CD4-positive, CD25-positive, alpha-beta regulatory T cell (primary cell): ENCODE measurements around the gene BLID. TPM values are rescaled to one million over a fixed set of nuclear protein-coding genes. Genes with fewer than 3 reads are reported as not detected.

Experiments used
- ATAC-seq, 2 donors: fragments of 150-1000 bp; cut with Tn5 transposase; one replicate each; pipeline ENCODE4 v1.10.0; 2021; ENCODE audit warnings: low read depth in 2 of 2, moderate number of reproducible peaks in 2 of 2, moderate library complexity in 1 of 2
- DNase-seq, 3 donors: peaks; one replicate each; pipeline versions ENCODE4 v3.0.0 to v3.0.0-alpha.2; 2012 to 2022; ENCODE audit warnings: mixed read lengths in 1 of 3
- H3K27ac ChIP-seq: one replicate; pipeline ENCODE4 v1.7.0; 2013; ENCODE audit warnings: mild to moderate bottlenecking, low read length; ENCODE audit not compliant: insufficient read depth, poor library complexity, severe bottlenecking
- H3K27me3 ChIP-seq: one replicate; pipeline ENCODE4 v1.7.0; 2013; ENCODE audit warnings: low read length; ENCODE audit not compliant: control insufficient read depth, insufficient read depth
- H3K36me3 ChIP-seq: one replicate; pipeline ENCODE4 v1.7.0; 2013; ENCODE audit warnings: mild to moderate bottlenecking, low read length, moderate library complexity; ENCODE audit not compliant: control insufficient read depth, insufficient read depth
- H3K4me1 ChIP-seq: 2 replicates; pipeline ENCODE4 v1.7.0; 2013; ENCODE audit warnings: mild to moderate bottlenecking, low read length; ENCODE audit not compliant: insufficient read depth, control insufficient read depth, poor library complexity, severe bottlenecking
- H3K4me3 ChIP-seq: one replicate; pipeline ENCODE4 v1.7.0; 2013; ENCODE audit warnings: low read depth, mild to moderate bottlenecking, low read length, moderate library complexity
- H3K9me3 ChIP-seq, 2 experiments: 1 replicate in 1 of 2; 2 replicates in 1 of 2; pipeline ENCODE4 v1.7.0; 2013; ENCODE audit warnings: low read length in 2 of 2, mild to moderate bottlenecking in 1 of 2, moderate library complexity in 1 of 2; ENCODE audit not compliant: control insufficient read depth in 2 of 2
- H3K27ac Mint-ChIP-seq, 3 donors: one replicate each; pipeline ENCODE4 v1.8.0; 2020 to 2022; ENCODE audit warnings: mild to moderate bottlenecking in 3 of 3, mixed read lengths in 3 of 3, moderate library complexity in 2 of 3
- H3K27me3 Mint-ChIP-seq: one replicate; pipeline ENCODE4 v1.8.0; 2022; ENCODE audit warnings: mild to moderate bottlenecking, mixed read lengths
- H3K36me3 Mint-ChIP-seq: one replicate; pipeline ENCODE4 v1.8.0; 2020; ENCODE audit warnings: mixed read lengths
- H3K4me1 Mint-ChIP-seq, 4 donors: one replicate each; pipeline ENCODE4 v1.8.0; 2020 to 2022; ENCODE audit warnings: mixed read lengths in 4 of 4, mild to moderate bottlenecking in 1 of 4
- H3K4me3 Mint-ChIP-seq, 4 donors: one replicate each; pipeline ENCODE4 v1.8.0; 2020 to 2022; ENCODE audit warnings: mild to moderate bottlenecking in 4 of 4, mixed read lengths in 4 of 4, moderate library complexity in 3 of 4
- H3K9me3 Mint-ChIP-seq, 7 donors: one replicate each; pipeline ENCODE4 v1.8.0; 2020 to 2022; ENCODE audit warnings: mixed read lengths in 7 of 7, mild to moderate bottlenecking in 3 of 7, moderate library complexity in 2 of 7
- polyA plus RNA-seq, 4 donors: library from polyadenylated mRNA; unstranded; fragments of 300-500 nt; fragmentation: Illumina TruSeq; gene quantifications; one replicate each; pipeline ENCODE4 v1.2.3, GENCODE V29; 2021
- total RNA-seq: library from RNA; stranded (reverse); gene quantifications from one replicate; pipeline ENCODE4 v1.2.3, GENCODE V29; 2022

Gene BLID
- total and polyA plus RNA-seq, 5 donors from 2014 or later: not detected

DNA sequence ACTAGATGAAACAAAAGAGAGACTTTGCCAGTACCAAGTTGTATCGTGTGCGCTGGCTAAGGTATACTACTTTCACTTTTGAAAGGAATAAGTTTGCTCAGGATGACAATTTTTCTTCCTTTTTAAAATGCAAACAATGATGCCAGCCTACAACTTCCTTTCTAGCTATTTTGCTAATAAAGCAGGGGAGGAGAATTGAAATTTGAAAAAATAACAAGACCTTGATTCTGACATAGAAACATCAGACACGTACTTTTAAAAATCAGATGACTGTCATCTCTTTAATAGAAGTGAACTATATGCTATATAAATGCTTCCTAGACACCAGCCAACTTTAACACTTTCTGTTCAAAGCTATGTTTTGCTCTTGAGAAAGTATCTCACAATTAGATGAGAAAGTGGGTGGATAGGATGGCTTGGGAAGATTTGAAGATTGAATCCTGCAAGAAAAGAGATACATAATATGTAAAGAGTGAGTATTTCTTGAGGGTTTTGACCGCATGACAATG, 41.7 kb upstream of the BLID start:
- Mint-ChIP-seq H3K36me3 (no peaks in the 10 kb centered on the region), H3K27ac (peak overlapping the region in 1 of 3 donors; percentile 22), H3K4me1 (peaks cover 0 to 18% (median 9%) of the 10 kb centered on the region in 4 donors), H3K27me3 (peaks cover 15% of the 10 kb centered on the region), H3K4me3 (peak overlapping the region in 3 of 4 donors; percentile 55 to 63 (median 60)), H3K9me3 (peaks cover 0 to 1% (median 0%) of the 10 kb centered on the region in 7 donors)
- DNase-seq (no peak), ATAC-seq (no peak)
- peak overlapping the region; percentile 47 for H3K4me3 ChIP-seq
- H3K36me3 ChIP-seq: no peaks in the 10 kb centered on the region
- no peaks in the 10 kb centered on the region for H3K9me3 ChIP-seq
- H3K4me1 ChIP-seq: no peaks in the 10 kb centered on the region
- H3K27me3 ChIP-seq: peaks cover 4% of the 10 kb centered on the region
- H3K27ac ChIP-seq: no peak overlapping the region

GRCh38 chr11:122156940-122157382, 40.9 kb upstream of the BLID start:
- peaks cover 15% of the 10 kb centered on the region for H3K27me3 Mint-ChIP-seq
- Histone ChIP-seq H3K4me1 (no peaks in the 10 kb centered on the region), H3K27me3 (peaks cover 4% of the 10 kb centered on the region), H3K4me3 (no peak overlapping the region), H3K27ac (no peak overlapping the region), H3K9me3 (no peaks in the 10 kb centered on the region), H3K36me3 (no peaks in the 10 kb centered on the region)
- H3K4me1 Mint-ChIP-seq: peaks cover 0 to 18% (median 9%) of the 10 kb centered on the region in 4 donors
- H3K27ac Mint-ChIP-seq: no peak overlapping the region
- DNase-seq: no peak
- no peak for ATAC-seq
- H3K4me3 Mint-ChIP-seq: peak overlapping the region in 2 of 4 donors; percentile 60 to 63
- peaks cover 0 to 1% (median 0%) of the 10 kb centered on the region in 7 donors for H3K9me3 Mint-ChIP-seq
- no peaks in the 10 kb centered on the region for H3K36me3 Mint-ChIP-seq

DNA sequence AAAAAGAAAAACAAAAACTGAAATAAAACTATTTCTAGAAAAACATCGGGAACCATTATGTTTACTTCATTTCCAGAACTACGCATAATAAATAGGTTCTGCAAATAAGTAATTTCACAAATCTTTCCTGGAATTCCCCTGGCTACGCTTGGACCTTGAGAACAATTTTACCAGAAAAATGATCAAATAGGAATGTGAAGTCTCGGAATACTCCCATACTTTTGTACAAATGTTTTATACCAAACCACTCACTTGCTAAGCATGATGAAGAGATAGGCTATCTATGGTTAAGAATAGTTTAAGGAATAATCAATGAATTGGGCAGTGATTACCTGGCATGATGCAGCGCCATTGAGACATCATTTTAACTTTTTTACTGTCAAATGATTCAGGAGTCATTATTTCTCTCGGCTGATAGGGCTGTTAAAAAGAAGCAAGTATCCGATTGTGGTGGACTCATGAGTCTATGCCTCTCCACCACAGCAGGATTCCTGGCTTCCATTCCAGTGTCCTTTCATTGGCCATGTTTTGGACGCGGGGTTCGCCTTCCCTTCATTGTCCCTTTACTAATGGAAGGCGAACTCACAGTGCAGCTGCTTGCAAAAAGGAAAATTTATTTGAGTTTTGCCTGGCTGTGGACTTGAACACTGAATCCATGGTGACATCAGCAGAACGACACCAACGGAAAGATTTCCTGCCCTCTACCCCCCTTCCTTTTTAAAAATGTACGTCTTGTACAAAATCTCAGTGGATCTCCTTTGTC, 39.9 kb upstream of the BLID start:
- no peak overlapping the region for H3K4me3 ChIP-seq
- no peaks in the 10 kb centered on the region for H3K9me3 ChIP-seq
- peaks cover 14% of the 10 kb centered on the region for H3K27me3 Mint-ChIP-seq
- DNase-seq: no peak
- H3K4me1 Mint-ChIP-seq: peaks cover 0 to 18% (median 9%) of the 10 kb centered on the region in 4 donors
- H3K27ac Mint-ChIP-seq: no peak overlapping the region
- H3K27me3 ChIP-seq: peaks cover under 1% of the 10 kb centered on the region
- no peaks in the 10 kb centered on the region for H3K36me3 Mint-ChIP-seq
- ATAC-seq: no peak
- no peaks in the 10 kb centered on the region for H3K4me1 ChIP-seq
- no peak overlapping the region for H3K27ac ChIP-seq
- no peak overlapping the region for H3K4me3 Mint-ChIP-seq
- H3K36me3 ChIP-seq: no peaks in the 10 kb centered on the region
- H3K9me3 Mint-ChIP-seq: peaks cover 0 to 1% (median 0%) of the 10 kb centered on the region in 7 donors

GRCh38 chr11:122154994-122155393, 39.0 kb upstream of the BLID start:
- Histone ChIP-seq H3K27me3 (no peaks in the 10 kb centered on the region), H3K4me1 (no peaks in the 10 kb centered on the region), H3K27ac (no peak overlapping the region), H3K4me3 (no peak overlapping the region), H3K9me3 (no peaks in the 10 kb centered on the region), H3K36me3 (no peaks in the 10 kb centered on the region)
- no peak for DNase-seq
- H3K4me1 Mint-ChIP-seq: peaks cover 0 to 18% (median 9%) of the 10 kb centered on the region in 4 donors
- peaks cover 0 to 1% (median 0%) of the 10 kb centered on the region in 7 donors for H3K9me3 Mint-ChIP-seq
- ATAC-seq: no peak
- H3K36me3 Mint-ChIP-seq: no peaks in the 10 kb centered on the region
- no peak overlapping the region for H3K27ac Mint-ChIP-seq
- peaks cover 13% of the 10 kb centered on the region for H3K27me3 Mint-ChIP-seq
- H3K4me3 Mint-ChIP-seq: no peak overlapping the region

DNA sequence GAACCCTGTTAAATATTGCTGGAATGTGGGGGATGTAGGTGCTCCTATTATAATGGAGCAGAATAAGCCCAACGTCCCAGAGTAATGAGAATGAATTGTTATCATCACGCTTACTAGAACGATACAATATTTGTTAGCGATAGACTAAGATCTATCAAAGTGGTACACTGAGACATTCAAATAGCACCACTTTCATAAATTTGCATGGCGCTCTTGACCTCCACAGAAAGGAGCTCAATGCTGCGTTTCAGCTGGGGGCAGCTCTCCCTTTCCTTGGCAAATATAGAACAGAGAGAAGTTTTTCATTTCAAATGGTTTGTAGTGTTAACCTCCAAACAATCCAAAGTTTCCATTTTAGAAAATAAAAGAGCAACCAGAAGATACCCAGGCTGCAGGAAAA, 38.2 kb upstream of the BLID start:
- H3K4me3 Mint-ChIP-seq: no peak overlapping the region
- Histone ChIP-seq H3K27ac (no peak overlapping the region), H3K4me3 (no peak overlapping the region), H3K27me3 (no peaks in the 10 kb centered on the region), H3K36me3 (no peaks in the 10 kb centered on the region), H3K4me1 (no peaks in the 10 kb centered on the region), H3K9me3 (no peaks in the 10 kb centered on the region)
- ATAC-seq (no peak), DNase-seq (no peak)
- H3K27me3 Mint-ChIP-seq: peaks cover 13% of the 10 kb centered on the region
- H3K9me3 Mint-ChIP-seq: peaks cover 0 to 1% (median 0%) of the 10 kb centered on the region in 7 donors
- H3K27ac Mint-ChIP-seq: no peak overlapping the region
- no peaks in the 10 kb centered on the region for H3K36me3 Mint-ChIP-seq
- peaks cover 0 to 18% (median 9%) of the 10 kb centered on the region in 4 donors for H3K4me1 Mint-ChIP-seq

- Mint-ChIP-seq H3K27me3 (peaks cover 13% of the 10 kb centered on the region), H3K27ac (no peak overlapping the region), H3K4me1 (peaks cover 0 to 18% (median 9%) of the 10 kb centered on the region in 4 donors), H3K4me3 (no peak overlapping the region), H3K9me3 (peaks cover 0 to 1% (median 0%) of the 10 kb centered on the region in 7 donors), H3K36me3 (no peaks in the 10 kb centered on the region)
- H3K9me3 ChIP-seq: no peaks in the 10 kb centered on the region
- H3K27ac ChIP-seq: no peak overlapping the region
- H3K4me3 ChIP-seq: no peak overlapping the region
- DNase-seq (no peak), ATAC-seq (no peak)
- H3K27me3 ChIP-seq: no peaks in the 10 kb centered on the region
- H3K36me3 ChIP-seq: no peaks in the 10 kb centered on the region
- H3K4me1 ChIP-seq: no peaks in the 10 kb centered on the region
These were observed 37.7 kb upstream of the BLID start for GRCh38 chr11:122153746-122154145.

- Mint-ChIP-seq H3K4me3 (no peak overlapping the region), H3K36me3 (no peaks in the 10 kb centered on the region), H3K9me3 (peaks cover 0 to 2% (median 0%) of the 10 kb centered on the region in 7 donors), H3K27me3 (peaks cover 8% of the 10 kb centered on the region), H3K4me1 (no peaks in the 10 kb centered on the region), H3K27ac (no peak overlapping the region)
- Histone ChIP-seq H3K9me3 (no peaks in the 10 kb centered on the region), H3K4me1 (no peaks in the 10 kb centered on the region), H3K27ac (no peak overlapping the region), H3K4me3 (no peak overlapping the region), H3K36me3 (no peaks in the 10 kb centered on the region), H3K27me3 (no peaks in the 10 kb centered on the region)
- DNase-seq: no peak
- ATAC-seq: no peak
These were observed 34.5 kb upstream of the BLID start for GRCh38 chr11:122150216-122151124.
